Measurements from ENCODE around the gene RANBP3.
A peak's percentile ranks its signal among the peaks of the same experiment; 100 is the strongest.
"Not testable (repeated sequence)": the region's sequence is repeated elsewhere in the genome, so short reads cannot be mapped to it uniquely, and the experiment has no call there.

RANBP3 gene

GRCh38 chr19:5977785-5978605 lies at the start of gene RANBP3:
TSS of gene RANBP3 (minus strand) at chr19:5978140. CDS start at chr19:5978082, 58 bp downstream.
- H3K27ac ChIP-seq: peak within 1 kb of the TSS; percentile 64 to 97 (median 92)
- H3K4me3 ChIP-seq: peak within 1 kb of the TSS; percentile 57 to 99 (median 96)

GRCh38 chr19:6026390-6027227 lies 48.7 kb upstream of the RANBP3 start:
- no peak overlapping the region for H3K27ac ChIP-seq
- H3K4me3 ChIP-seq: no peak overlapping the region

GRCh38 chr19:6024756-6025155 lies 46.8 kb upstream of the RANBP3 start:
- not testable (repeated sequence) for H3K27ac ChIP-seq, H3K4me3 ChIP-seq

- Histone ChIP-seq H3K4me3 (no peak overlapping the region), H3K27ac (no peak overlapping the region)
Observed at GRCh38 chr19:6023936-6024335, 46.0 kb upstream of the RANBP3 start.

- peak overlapping the region in 2 of 21 experiments; percentile 9 to 31 for H3K27ac ChIP-seq
- no peak overlapping the region for H3K4me3 ChIP-seq
Observed at GRCh38 chr19:6023085-6023682, 45.2 kb upstream of the RANBP3 start.

- H3K4me3 ChIP-seq: no peak overlapping the region
- peak overlapping the region in 2 of 21 experiments; percentile 9 to 31 for H3K27ac ChIP-seq
Observed at GRCh38 chr19:6022570-6023064, 44.7 kb upstream of the RANBP3 start.

- Histone ChIP-seq H3K27ac (no peak overlapping the region), H3K4me3 (no peak overlapping the region)
Observed at GRCh38 chr19:6021878-6022569, 44.1 kb upstream of the RANBP3 start.

GRCh38 chr19:6020972-6021805 lies 43.2 kb upstream of the RANBP3 start:
- Histone ChIP-seq H3K27ac (no peak overlapping the region), H3K4me3 (no peak overlapping the region)

- Histone ChIP-seq H3K27ac (no peak overlapping the region), H3K4me3 (no peak overlapping the region)
Observed at GRCh38 chr19:6020166-6020882, 42.4 kb upstream of the RANBP3 start.

- no peak overlapping the region for H3K4me3 ChIP-seq
- H3K27ac ChIP-seq: no peak overlapping the region
Observed at GRCh38 chr19:6018786-6019185, 40.8 kb upstream of the RANBP3 start.

- H3K27ac ChIP-seq: no peak overlapping the region
- H3K4me3 ChIP-seq: no peak overlapping the region
Observed at GRCh38 chr19:6017576-6017975, 39.6 kb upstream of the RANBP3 start.

GRCh38 chr19:6015841-6016545 lies 38.1 kb upstream of the RANBP3 start:
- Histone ChIP-seq H3K27ac (no peak overlapping the region), H3K4me3 (no peak overlapping the region)

GRCh38 chr19:6014551-6015135 lies 36.7 kb upstream of the RANBP3 start:
- no peak overlapping the region for H3K4me3 ChIP-seq
- H3K27ac ChIP-seq: no peak overlapping the region

GRCh38 chr19:6012426-6013170 lies 34.7 kb upstream of the RANBP3 start:
- Histone ChIP-seq H3K27ac (no peak overlapping the region), H3K4me3 (no peak overlapping the region)

GRCh38 chr19:6011794-6012193 lies 33.9 kb upstream of the RANBP3 start:
- Histone ChIP-seq H3K27ac (no peak overlapping the region), H3K4me3 (no peak overlapping the region)

GRCh38 chr19:6011206-6011605 lies 33.3 kb upstream of the RANBP3 start:
- no peak overlapping the region for H3K4me3 ChIP-seq
- H3K27ac ChIP-seq: no peak overlapping the region

GRCh38 chr19:6010107-6010506 lies 32.2 kb upstream of the RANBP3 start:
- Histone ChIP-seq H3K4me3 (no peak overlapping the region), H3K27ac (no peak overlapping the region)

All from skin epidermis (tissue), 12 donors.